T-helper 2 cell treated with Interferon-gamma antibody and Interleukin-4, amounts not matched to agents 5 μg/mL and 100 μg/mL, for 36 hours (primary cell): ENCODE results near the gene THG1L.
A peak's percentile ranks its signal among the peaks of the same experiment; 100 is the strongest.
"Not testable (repeated sequence)": the region's sequence is repeated elsewhere in the genome, so short reads cannot be mapped to it uniquely, and the experiment has no call there.

Experiments
- DNase-seq: peaks from one replicate; pipeline ENCODE4 v3.0.0; 2021; ENCODE audit warnings: low spot score
- H3K27ac Mint-ChIP-seq: one replicate; pipeline ENCODE4 v1.8.0; 2021; ENCODE audit warnings: mild to moderate bottlenecking, mixed read lengths
- H3K27me3 Mint-ChIP-seq: one replicate; pipeline ENCODE4 v1.8.0; 2021; ENCODE audit warnings: low read depth, mixed read lengths
- H3K36me3 Mint-ChIP-seq: one replicate; pipeline ENCODE4 v1.8.0; 2021; ENCODE audit warnings: low read depth, mixed read lengths
- H3K4me1 Mint-ChIP-seq: one replicate; pipeline ENCODE4 v1.8.0; 2021; ENCODE audit warnings: low read depth, mixed read lengths
- H3K4me3 Mint-ChIP-seq: one replicate; pipeline ENCODE4 v1.8.0; 2022; ENCODE audit warnings: mild to moderate bottlenecking, moderate library complexity, mixed read lengths
- H3K9me3 Mint-ChIP-seq: one replicate; pipeline ENCODE4 v1.8.0; 2021; ENCODE audit warnings: mixed read lengths

The THG1L gene

GRCh38 chr5:157731272-157732129 lies at the start of gene THG1L:
Gene THG1L, plus strand, starts transcription at chr5:157731420. Its CDS starts 21 bp downstream, at chr5:157731441.
- peak within 1 kb of the TSS; percentile 90 for H3K27ac Mint-ChIP-seq
- H3K4me1 Mint-ChIP-seq = peaks cover 22% of the 10 kb centered on the region
- peak; percentile 98 for DNase-seq
- no peaks in the 10 kb centered on the region for H3K9me3 Mint-ChIP-seq
- peaks cover 18% of the 10 kb centered on the region for H3K36me3 Mint-ChIP-seq
- peak within 1 kb of the TSS; percentile 91 for H3K4me3 Mint-ChIP-seq
- no peaks in the 10 kb centered on the region for H3K27me3 Mint-ChIP-seq

- Mint-ChIP-seq H3K4me1 (no peaks in the 10 kb centered on the region), H3K4me3 (no peak overlapping the region), H3K36me3 (no peaks in the 10 kb centered on the region), H3K9me3 (no peaks in the 10 kb centered on the region), H3K27ac (no peak overlapping the region), H3K27me3 (peaks cover 3% of the 10 kb centered on the region)
- no peak for DNase-seq
These were observed 49.0 kb upstream of the THG1L start for GRCh38 chr5:157682257-157682656.

- DNase-seq, H3K27me3 Mint-ChIP-seq, H3K4me1 Mint-ChIP-seq, H3K27ac Mint-ChIP-seq, H3K36me3 Mint-ChIP-seq, H3K4me3 Mint-ChIP-seq, H3K9me3 Mint-ChIP-seq: not testable (repeated sequence)
These were observed 44.7 kb upstream of the THG1L start for GRCh38 chr5:157686276-157687197.

- Mint-ChIP-seq H3K4me3 (no peak overlapping the region), H3K9me3 (peaks cover 9% of the 10 kb centered on the region), H3K4me1 (no peaks in the 10 kb centered on the region), H3K36me3 (no peaks in the 10 kb centered on the region), H3K27ac (no peak overlapping the region), H3K27me3 (peaks cover 3% of the 10 kb centered on the region)
- no peak for DNase-seq
These were observed 44.0 kb upstream of the THG1L start for GRCh38 chr5:157687198-157687554.

- no peaks in the 10 kb centered on the region for H3K27me3 Mint-ChIP-seq
- no peaks in the 10 kb centered on the region for H3K36me3 Mint-ChIP-seq
- peaks cover 15% of the 10 kb centered on the region for H3K9me3 Mint-ChIP-seq
- H3K4me3 Mint-ChIP-seq = no peak overlapping the region
- no peaks in the 10 kb centered on the region for H3K4me1 Mint-ChIP-seq
- no peak overlapping the region for H3K27ac Mint-ChIP-seq
- DNase-seq = no peak
These were observed 41.1 kb upstream of the THG1L start for GRCh38 chr5:157689942-157690689.

- H3K36me3 Mint-ChIP-seq = no peaks in the 10 kb centered on the region
- H3K4me1 Mint-ChIP-seq = no peaks in the 10 kb centered on the region
- DNase-seq = no peak
- H3K9me3 Mint-ChIP-seq = peaks cover 15% of the 10 kb centered on the region
- no peak overlapping the region for H3K4me3 Mint-ChIP-seq
- no peaks in the 10 kb centered on the region for H3K27me3 Mint-ChIP-seq
- no peak overlapping the region for H3K27ac Mint-ChIP-seq
These were observed 40.4 kb upstream of the THG1L start for GRCh38 chr5:157690690-157691433.

GRCh38 chr5:157693816-157694215 lies 37.4 kb upstream of the THG1L start:
- H3K4me3 Mint-ChIP-seq, H3K27ac Mint-ChIP-seq, H3K4me1 Mint-ChIP-seq, H3K36me3 Mint-ChIP-seq, H3K27me3 Mint-ChIP-seq, DNase-seq: not testable (repeated sequence)
- H3K9me3 Mint-ChIP-seq = peaks cover 25% of the 10 kb centered on the region

GRCh38 chr5:157696154-157696553 lies 35.1 kb upstream of the THG1L start:
- not testable (repeated sequence) for H3K4me3 Mint-ChIP-seq, H3K27ac Mint-ChIP-seq, H3K27me3 Mint-ChIP-seq, H3K4me1 Mint-ChIP-seq, H3K36me3 Mint-ChIP-seq, DNase-seq
- H3K9me3 Mint-ChIP-seq = peaks cover 28% of the 10 kb centered on the region

- peaks cover 25% of the 10 kb centered on the region for H3K9me3 Mint-ChIP-seq
- H3K27ac Mint-ChIP-seq, H3K36me3 Mint-ChIP-seq, H3K4me1 Mint-ChIP-seq, H3K27me3 Mint-ChIP-seq, DNase-seq, H3K4me3 Mint-ChIP-seq: not testable (repeated sequence)
These were observed 32.5 kb upstream of the THG1L start for GRCh38 chr5:157698674-157699073.

GRCh38 chr5:157703736-157704135 lies 27.5 kb upstream of the THG1L start:
- no peaks in the 10 kb centered on the region for H3K36me3 Mint-ChIP-seq
- H3K9me3 Mint-ChIP-seq = peaks cover 16% of the 10 kb centered on the region
- no peaks in the 10 kb centered on the region for H3K4me1 Mint-ChIP-seq

GRCh38 chr5:157708866-157709265 lies 22.4 kb upstream of the THG1L start:
- peaks cover 21% of the 10 kb centered on the region for H3K27me3 Mint-ChIP-seq
- no peak overlapping the region for H3K27ac Mint-ChIP-seq
- H3K9me3 Mint-ChIP-seq = no peaks in the 10 kb centered on the region
- no peak overlapping the region for H3K4me3 Mint-ChIP-seq
- H3K36me3 Mint-ChIP-seq = peaks cover 3% of the 10 kb centered on the region
- DNase-seq = no peak
- H3K4me1 Mint-ChIP-seq = peaks cover 9% of the 10 kb centered on the region

More at GRCh38 chr5:157703736-157704135, 27.5 kb upstream of the THG1L start:
- Mint-ChIP-seq H3K27me3 (peaks cover 18% of the 10 kb centered on the region), H3K27ac (no peak overlapping the region), H3K4me3 (no peak overlapping the region)
- DNase-seq = no peak

- no peaks in the 10 kb centered on the region for H3K9me3 Mint-ChIP-seq
- H3K4me3 Mint-ChIP-seq = no peak overlapping the region
- no peak overlapping the region for H3K27ac Mint-ChIP-seq
- peaks cover 3% of the 10 kb centered on the region for H3K36me3 Mint-ChIP-seq
- H3K4me1 Mint-ChIP-seq = peaks cover 12% of the 10 kb centered on the region
- DNase-seq = no peak
- peaks cover 17% of the 10 kb centered on the region for H3K27me3 Mint-ChIP-seq
These were observed 21.9 kb upstream of the THG1L start for GRCh38 chr5:157709346-157709745.

- no peaks in the 10 kb centered on the region for H3K9me3 Mint-ChIP-seq
- peaks cover 3% of the 10 kb centered on the region for H3K36me3 Mint-ChIP-seq
- H3K27ac Mint-ChIP-seq = no peak overlapping the region
- peaks cover 18% of the 10 kb centered on the region for H3K4me1 Mint-ChIP-seq
- no peak for DNase-seq
- no peak overlapping the region for H3K4me3 Mint-ChIP-seq
- H3K27me3 Mint-ChIP-seq = peaks cover 7% of the 10 kb centered on the region
These were observed 20.8 kb upstream of the THG1L start for GRCh38 chr5:157710431-157710830.
